OCI-LY1 (cell line): ENCODE data around the gene ZFYVE26.

Source experiments
- H2AFZ ChIP-seq: fragments of 200-600 bp; sonication (generic), shearing (Covaris generic); 2 replicates; pipeline ENCODE4 v1.6.0; 2014; ENCODE audit warnings: antibody characterized with exemption, mild to moderate bottlenecking, low read length
- H3F3A ChIP-seq: fragments of 200-600 bp; sonication (generic), shearing (Covaris generic); 2 replicates; pipeline ENCODE4 v1.6.0; 2014; ENCODE audit warnings: mild to moderate bottlenecking, antibody characterized with exemption, low read length, moderate library complexity; ENCODE audit not compliant: insufficient read depth
- H3K27ac ChIP-seq: fragments of 200-600 bp; sonication (generic); 2 replicates; pipeline ENCODE4 v1.5.1; 2014; ENCODE audit warnings: low read length, mixed run types, mild to moderate bottlenecking, low read depth; ENCODE audit not compliant: poor library complexity, severe bottlenecking
- H3K27me3 ChIP-seq: fragments of 200-600 bp; sonication (generic); 2 replicates; pipeline ENCODE4 v1.6.0; 2014; ENCODE audit warnings: antibody characterized with exemption, mild to moderate bottlenecking, low read length, moderate library complexity; ENCODE audit not compliant: insufficient read depth
- H3K36me3 ChIP-seq: fragments of 200-600 bp; sonication (generic); 2 replicates; pipeline ENCODE4 v1.6.1; 2014; ENCODE audit warnings: mild to moderate bottlenecking, antibody characterized with exemption, low read length, moderate library complexity, mixed read lengths; ENCODE audit not compliant: insufficient read depth
- H3K4me1 ChIP-seq: fragments of 200-600 bp; sonication (generic); 2 replicates; pipeline ENCODE4 v1.5.1; 2014; ENCODE audit warnings: mild to moderate bottlenecking, low read length, moderate library complexity; ENCODE audit not compliant: insufficient read depth, severe bottlenecking
- H3K4me2 ChIP-seq: fragments of 200-600 bp; sonication (generic), shearing (Covaris generic); 2 replicates; pipeline ENCODE4 v1.6.1; 2014; ENCODE audit warnings: low read length
- H3K4me3 ChIP-seq: fragments of 200-600 bp; sonication (generic); 2 replicates; pipeline ENCODE4 v1.5.1; 2014; ENCODE audit warnings: low read length, low read depth, mild to moderate bottlenecking, mixed read lengths; ENCODE audit not compliant: poor library complexity, severe bottlenecking
- H3K79me2 ChIP-seq: fragments of 200-600 bp; shearing (Covaris generic); 2 replicates; pipeline ENCODE4 v1.6.1; 2016; ENCODE audit warnings: mixed run types, low read length, mixed read lengths; ENCODE audit not compliant: insufficient read depth
- H3K9ac ChIP-seq: fragments of 200-600 bp; sonication (generic), shearing (Covaris generic); 2 replicates; pipeline ENCODE4 v1.6.1; 2014; ENCODE audit warnings: mild to moderate bottlenecking, low read length, mixed read lengths
- H3K9me2 ChIP-seq: fragments of 200-600 bp; sonication (generic), shearing (Covaris generic); 2 replicates; pipeline ENCODE4 v1.6.1; 2014; ENCODE audit warnings: low read depth, mild to moderate bottlenecking, low read length, mixed read lengths
- H3K9me3 ChIP-seq: fragments of 200-600 bp; shearing (Covaris generic); 2 replicates; pipeline ENCODE4 v1.6.1; 2014; ENCODE audit warnings: low read length, mixed read lengths
- H4K20me1 ChIP-seq: fragments of 200-600 bp; sonication (generic), shearing (Covaris generic); 2 replicates; pipeline ENCODE4 v1.6.0; 2016; ENCODE audit warnings: mild to moderate bottlenecking, low read length; ENCODE audit not compliant: insufficient read depth
- CTCF ChIP-seq: fragments of 200-600 bp; sonication (generic), shearing (Covaris generic); IDR thresholded peaks from 2 replicates; pipeline ENCODE4 v1.5.1; 2017; ENCODE audit warnings: mild to moderate bottlenecking, antibody characterized with exemption, low read length, moderate library complexity, mixed read lengths
- EZH2 ChIP-seq: fragments of 200-600 bp; sonication (generic), shearing (Covaris generic); IDR thresholded peaks from 2 replicates; pipeline ENCODE4 v1.8.0; 2017; ENCODE audit warnings: borderline replicate concordance, mixed run types, mild to moderate bottlenecking, antibody characterized with exemption, low read length, moderate library complexity, mixed read lengths

ZFYVE26 gene

DNA sequence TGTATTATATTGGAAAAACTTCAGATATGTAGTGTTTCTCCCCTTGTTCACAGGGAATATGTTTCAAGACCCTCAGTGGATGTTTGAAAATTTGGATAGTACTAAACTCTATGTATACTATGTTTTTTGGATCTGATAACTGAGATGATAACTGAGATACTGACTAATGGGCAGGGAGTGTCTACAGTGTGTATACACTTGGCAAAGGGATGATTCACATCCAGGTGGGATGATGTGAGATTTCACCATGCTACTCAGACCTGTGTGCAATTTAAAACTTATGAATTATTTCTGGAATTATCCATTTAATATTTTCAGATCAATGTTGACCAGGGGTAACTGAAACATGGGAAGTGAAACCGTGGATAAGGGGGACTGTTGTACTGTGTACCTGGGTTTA lies 17.0 kb upstream of the ZFYVE26 start:
- Histone ChIP-seq H4K20me1 (no peaks in the 10 kb centered on the region), H3K4me2 (no peak overlapping the region), H3K79me2 (no peaks in the 10 kb centered on the region), H3K36me3 (peaks cover 17% of the 10 kb centered on the region), H3K9me3 (peaks cover 3% of the 10 kb centered on the region; the same call in 1 of the 2 replicates), H3K27ac (no peak overlapping the region), H3F3A (no peaks in the 10 kb centered on the region), H3K9me2 (no peaks in the 10 kb centered on the region), H2AFZ (no peak overlapping the region), H3K9ac (no peak overlapping the region), H3K27me3 (no peaks in the 10 kb centered on the region), H3K4me3 (no peak overlapping the region), H3K4me1 (no peaks in the 10 kb centered on the region)
- TF ChIP-seq CTCF, result no peak

DNA sequence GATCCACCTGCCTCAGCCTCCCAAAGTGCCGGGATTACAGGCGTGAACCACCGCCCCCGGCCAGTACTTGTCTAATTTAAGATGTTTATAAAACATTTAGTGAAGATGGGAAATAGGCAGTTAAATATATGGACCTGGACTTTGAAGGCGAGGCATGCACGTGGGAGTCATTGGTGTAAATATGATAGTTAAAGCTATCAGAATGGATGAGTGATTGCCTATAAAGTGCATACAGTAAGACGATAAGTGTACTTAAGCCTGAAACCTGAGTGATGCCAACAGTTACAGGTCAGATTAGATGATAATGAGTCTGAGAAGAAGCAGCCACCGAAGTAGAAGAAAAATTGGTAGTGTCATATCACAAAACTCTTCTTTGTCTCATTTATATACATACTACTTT lies 14.7 kb upstream of the ZFYVE26 start:
- H3K9me2 ChIP-seq, result no peaks in the 10 kb centered on the region
- H3K9me3 ChIP-seq, result peaks cover 4% of the 10 kb centered on the region; the same call in 1 of the 2 replicates
- no peak overlapping the region for H3K4me3 ChIP-seq
- no peaks in the 10 kb centered on the region for H3K4me1 ChIP-seq
- H2AFZ ChIP-seq, result no peak overlapping the region
- H3F3A ChIP-seq, result no peaks in the 10 kb centered on the region
- H4K20me1 ChIP-seq, result no peaks in the 10 kb centered on the region
- TF ChIP-seq CTCF (no peak), EZH2 (no peak)
- H3K9ac ChIP-seq, result no peak overlapping the region
- H3K27ac ChIP-seq, result no peak overlapping the region
- no peaks in the 10 kb centered on the region for H3K27me3 ChIP-seq
- no peaks in the 10 kb centered on the region for H3K79me2 ChIP-seq
- H3K4me2 ChIP-seq, result no peak overlapping the region
- H3K36me3 ChIP-seq, result peaks cover 36% of the 10 kb centered on the region

DNA sequence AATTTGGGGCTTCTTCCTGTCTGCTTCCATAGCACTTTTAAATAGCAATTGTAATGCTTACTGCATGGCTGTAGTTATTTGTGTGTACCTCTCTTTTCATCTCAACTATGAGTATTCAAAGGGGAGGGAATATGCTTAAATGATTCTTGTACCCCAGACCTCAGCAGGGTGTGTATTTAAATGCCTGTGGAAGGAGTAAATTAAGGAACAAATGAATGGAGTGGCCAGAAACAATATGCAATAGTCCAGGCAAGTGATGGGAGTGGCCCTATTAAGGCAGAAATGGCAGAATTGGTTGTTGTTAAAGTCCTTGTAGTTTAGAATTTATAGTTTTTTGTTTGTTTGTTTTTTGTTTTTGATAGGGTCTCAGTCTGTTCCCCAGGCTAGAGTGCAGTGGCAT lies 4.7 kb upstream of the ZFYVE26 start:
- Histone ChIP-seq H3K4me3 (peak overlapping the region; percentile 98), H3K9me3 (no peaks in the 10 kb centered on the region), H3K27ac (peak overlapping the region; percentile 50), H4K20me1 (no peaks in the 10 kb centered on the region), H3K9me2 (no peaks in the 10 kb centered on the region), H3K79me2 (peaks cover 5% of the 10 kb centered on the region), H3K4me2 (peak overlapping the region; percentile 99), H2AFZ (peak overlapping the region; percentile 76; the same call in 1 of the 2 replicates), H3K27me3 (no peaks in the 10 kb centered on the region), H3F3A (no peaks in the 10 kb centered on the region), H3K4me1 (peaks cover 29% of the 10 kb centered on the region), H3K36me3 (peaks cover 22% of the 10 kb centered on the region), H3K9ac (peak overlapping the region; percentile 92)
- no peak for TF ChIP-seq EZH2
- TF ChIP-seq CTCF, result no peak
